Astrocyte (in vitro differentiated cells and primary cell): ENCODE results near the gene ESCO1.

Experiments
- EZH2 ChIP-seq: IDR thresholded peaks from 2 replicates; pipeline ENCODE4 v1.6.1; 2012; ENCODE audit warnings: mild to moderate bottlenecking, low read length, inconsistent platforms; ENCODE audit not compliant: insufficient read depth
- TF ChIP-seq, protein P1 (sequence below): IDR thresholded peaks from 2 replicates; pipeline ENCODE4 v1.5.1; 2011; ENCODE audit warnings: low read depth, mild to moderate bottlenecking, inconsistent platforms, low read length, moderate library complexity; ENCODE audit not compliant: insufficient read depth

DNA sequence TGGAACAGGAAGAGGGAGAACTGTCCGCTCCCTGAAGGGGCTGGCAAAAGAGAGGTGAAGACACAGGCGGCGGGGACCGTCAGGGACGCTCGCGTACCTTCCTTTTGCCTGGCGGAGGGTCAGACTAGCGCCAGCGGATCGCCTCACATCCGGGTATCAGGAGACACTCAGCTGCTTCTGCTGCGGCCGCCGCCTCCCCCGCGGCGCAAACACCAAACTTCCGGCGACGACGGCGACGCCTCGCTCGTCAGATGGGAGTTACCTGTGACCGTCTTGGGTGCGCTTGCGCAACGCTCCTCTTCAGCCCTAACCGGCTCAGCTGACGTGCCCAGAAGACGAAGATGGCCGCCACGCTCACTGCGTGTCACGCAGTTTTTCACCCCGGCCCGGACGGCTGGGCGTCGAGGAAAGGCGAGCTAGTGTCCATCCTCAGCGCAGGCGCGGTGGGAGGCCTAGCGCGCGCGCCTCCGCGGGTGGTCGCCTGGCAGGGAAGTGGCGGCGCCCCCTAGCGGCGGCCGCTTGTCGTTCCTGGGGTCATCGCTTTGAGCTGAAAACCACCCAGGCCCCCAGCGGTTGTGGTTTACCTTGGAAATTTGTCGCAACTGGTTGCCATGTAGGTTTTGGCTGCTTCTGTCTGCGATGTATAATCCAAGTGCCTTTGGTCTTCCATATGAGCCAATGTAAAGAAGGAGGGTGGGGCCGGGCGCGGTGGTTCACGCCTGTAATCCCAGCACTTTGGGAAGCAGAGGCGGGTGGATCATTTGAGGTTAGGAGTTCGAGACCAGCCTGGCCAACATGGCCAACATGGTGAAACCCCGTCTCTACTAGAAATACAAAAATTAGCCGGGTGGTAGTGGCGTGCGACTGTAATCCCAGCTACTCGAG lies at the start of gene ESCO1:
- TF ChIP-seq, protein P1, sequence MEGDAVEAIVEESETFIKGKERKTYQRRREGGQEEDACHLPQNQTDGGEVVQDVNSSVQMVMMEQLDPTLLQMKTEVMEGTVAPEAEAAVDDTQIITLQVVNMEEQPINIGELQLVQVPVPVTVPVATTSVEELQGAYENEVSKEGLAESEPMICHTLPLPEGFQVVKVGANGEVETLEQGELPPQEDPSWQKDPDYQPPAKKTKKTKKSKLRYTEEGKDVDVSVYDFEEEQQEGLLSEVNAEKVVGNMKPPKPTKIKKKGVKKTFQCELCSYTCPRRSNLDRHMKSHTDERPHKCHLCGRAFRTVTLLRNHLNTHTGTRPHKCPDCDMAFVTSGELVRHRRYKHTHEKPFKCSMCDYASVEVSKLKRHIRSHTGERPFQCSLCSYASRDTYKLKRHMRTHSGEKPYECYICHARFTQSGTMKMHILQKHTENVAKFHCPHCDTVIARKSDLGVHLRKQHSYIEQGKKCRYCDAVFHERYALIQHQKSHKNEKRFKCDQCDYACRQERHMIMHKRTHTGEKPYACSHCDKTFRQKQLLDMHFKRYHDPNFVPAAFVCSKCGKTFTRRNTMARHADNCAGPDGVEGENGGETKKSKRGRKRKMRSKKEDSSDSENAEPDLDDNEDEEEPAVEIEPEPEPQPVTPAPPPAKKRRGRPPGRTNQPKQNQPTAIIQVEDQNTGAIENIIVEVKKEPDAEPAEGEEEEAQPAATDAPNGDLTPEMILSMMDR, result peak; percentile 79
- no peak for TF ChIP-seq EZH2
